PFSK-1 (cell line): ENCODE measurements around the gene URAD.

ENCODE experiments used
- POLR2AphosphoS5 ChIP-seq: IDR thresholded peaks from 2 replicates; pipeline ENCODE4 v1.6.1; 2012; ENCODE audit warnings: low read depth, mild to moderate bottlenecking, control low read depth, low read length, moderate library complexity
- TF ChIP-seq, protein P1 (sequence below), 2 experiments: IDR thresholded peaks; 2 replicates each; pipeline versions ENCODE4 v1.6.1 to v1.8.0; 2011 to 2012; ENCODE audit warnings: low read depth in 2 of 2, low read length in 2 of 2, control low read depth in 1 of 2, inconsistent platforms in 1 of 2, mild to moderate bottlenecking in 1 of 2, moderate library complexity in 1 of 2; ENCODE audit not compliant: insufficient read depth in 1 of 2

DNA sequence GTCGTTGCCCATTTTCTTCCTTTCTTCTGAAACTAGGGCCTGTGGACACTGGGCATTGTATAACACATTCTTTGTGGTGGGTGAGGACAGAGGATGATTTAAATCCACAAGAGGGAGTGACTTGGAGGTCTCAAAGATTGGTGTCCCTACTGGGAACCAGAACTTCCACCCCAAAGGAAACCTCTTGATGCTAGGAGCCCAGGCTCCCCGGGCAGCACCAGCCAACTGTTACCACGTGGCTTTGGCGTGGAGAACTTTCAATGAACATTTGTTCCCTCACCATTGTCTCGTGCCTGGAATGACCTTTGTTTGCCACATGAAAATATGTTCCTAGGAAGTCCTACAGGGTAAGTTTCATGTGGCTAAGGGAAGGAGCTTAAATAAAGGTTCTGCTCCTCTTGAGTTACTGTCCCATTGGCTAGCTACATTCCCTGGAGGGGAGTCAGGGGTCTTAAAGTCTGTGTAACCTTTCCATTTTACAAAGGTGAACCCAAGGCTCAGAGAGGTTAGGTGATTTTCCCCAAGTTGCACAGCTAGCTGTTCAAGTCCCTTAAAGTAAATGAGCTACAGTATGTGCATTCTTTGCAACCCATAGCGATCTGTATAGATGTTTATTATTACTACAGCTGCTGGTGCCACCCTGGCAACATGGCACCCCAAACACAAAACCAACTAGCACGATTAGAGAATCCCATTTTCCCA, 14.4 kb downstream of the URAD start:
- TF ChIP-seq, protein P1, sequence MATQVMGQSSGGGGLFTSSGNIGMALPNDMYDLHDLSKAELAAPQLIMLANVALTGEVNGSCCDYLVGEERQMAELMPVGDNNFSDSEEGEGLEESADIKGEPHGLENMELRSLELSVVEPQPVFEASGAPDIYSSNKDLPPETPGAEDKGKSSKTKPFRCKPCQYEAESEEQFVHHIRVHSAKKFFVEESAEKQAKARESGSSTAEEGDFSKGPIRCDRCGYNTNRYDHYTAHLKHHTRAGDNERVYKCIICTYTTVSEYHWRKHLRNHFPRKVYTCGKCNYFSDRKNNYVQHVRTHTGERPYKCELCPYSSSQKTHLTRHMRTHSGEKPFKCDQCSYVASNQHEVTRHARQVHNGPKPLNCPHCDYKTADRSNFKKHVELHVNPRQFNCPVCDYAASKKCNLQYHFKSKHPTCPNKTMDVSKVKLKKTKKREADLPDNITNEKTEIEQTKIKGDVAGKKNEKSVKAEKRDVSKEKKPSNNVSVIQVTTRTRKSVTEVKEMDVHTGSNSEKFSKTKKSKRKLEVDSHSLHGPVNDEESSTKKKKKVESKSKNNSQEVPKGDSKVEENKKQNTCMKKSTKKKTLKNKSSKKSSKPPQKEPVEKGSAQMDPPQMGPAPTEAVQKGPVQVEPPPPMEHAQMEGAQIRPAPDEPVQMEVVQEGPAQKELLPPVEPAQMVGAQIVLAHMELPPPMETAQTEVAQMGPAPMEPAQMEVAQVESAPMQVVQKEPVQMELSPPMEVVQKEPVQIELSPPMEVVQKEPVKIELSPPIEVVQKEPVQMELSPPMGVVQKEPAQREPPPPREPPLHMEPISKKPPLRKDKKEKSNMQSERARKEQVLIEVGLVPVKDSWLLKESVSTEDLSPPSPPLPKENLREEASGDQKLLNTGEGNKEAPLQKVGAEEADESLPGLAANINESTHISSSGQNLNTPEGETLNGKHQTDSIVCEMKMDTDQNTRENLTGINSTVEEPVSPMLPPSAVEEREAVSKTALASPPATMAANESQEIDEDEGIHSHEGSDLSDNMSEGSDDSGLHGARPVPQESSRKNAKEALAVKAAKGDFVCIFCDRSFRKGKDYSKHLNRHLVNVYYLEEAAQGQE (IDR thresholded peaks at IDR 0.05; ENCODE audit: insufficient read depth in 1 of 2, low read depth in 2 of 2, low read length in 2 of 2), result no peak
- no peak for TF ChIP-seq POLR2AphosphoS5
